HUDEP-2 (cell line): ENCODE data around the gene CXCL12.

Experiments used
- DNase-seq, 76 experiments: peaks; one replicate each; lab custom pipeline; 2025; ENCODE audit not compliant: unreplicated experiment in 76 of 76; lab: John Stamatoyannopoulos, UW

Gene CXCL12

DNA sequence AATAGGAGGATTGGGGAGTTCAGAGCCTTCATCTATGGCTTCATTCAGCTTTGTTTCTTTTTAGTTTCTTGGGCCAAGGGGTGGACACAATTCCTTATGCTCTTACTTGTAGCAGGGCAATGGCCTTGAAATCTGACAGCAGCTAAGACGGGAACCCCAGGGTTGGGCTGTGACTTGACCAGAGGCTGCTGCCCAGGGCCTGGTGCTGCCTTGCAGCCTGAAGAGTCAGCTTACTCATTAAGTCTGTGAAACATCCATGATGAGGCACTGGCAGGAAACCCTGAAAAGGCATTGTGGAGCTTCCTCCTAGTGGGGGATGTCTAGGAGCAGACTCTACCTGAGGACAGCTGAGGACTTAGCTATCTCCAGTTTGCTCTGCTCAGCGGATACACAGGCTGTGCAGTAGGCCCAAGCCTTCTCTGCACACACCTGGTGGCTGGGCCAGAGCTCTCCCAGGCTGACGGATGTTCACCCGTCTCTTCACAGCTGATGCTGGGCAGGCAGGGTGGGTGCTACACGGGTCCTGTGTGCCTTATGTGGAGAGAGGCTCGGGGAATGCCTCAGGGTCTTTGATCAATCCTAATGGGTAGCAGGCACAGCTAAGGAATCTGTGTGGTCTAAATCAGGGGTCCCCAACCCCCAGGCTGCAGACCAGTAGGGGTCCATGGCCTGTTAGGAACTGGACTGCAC lies 17.8 kb downstream of the CXCL12 start:
- DNase-seq, result no peak

- no peak for DNase-seq
Measured at GRCh38 chr10:44364566-44364965, 20.3 kb downstream of the CXCL12 start.

DNA sequence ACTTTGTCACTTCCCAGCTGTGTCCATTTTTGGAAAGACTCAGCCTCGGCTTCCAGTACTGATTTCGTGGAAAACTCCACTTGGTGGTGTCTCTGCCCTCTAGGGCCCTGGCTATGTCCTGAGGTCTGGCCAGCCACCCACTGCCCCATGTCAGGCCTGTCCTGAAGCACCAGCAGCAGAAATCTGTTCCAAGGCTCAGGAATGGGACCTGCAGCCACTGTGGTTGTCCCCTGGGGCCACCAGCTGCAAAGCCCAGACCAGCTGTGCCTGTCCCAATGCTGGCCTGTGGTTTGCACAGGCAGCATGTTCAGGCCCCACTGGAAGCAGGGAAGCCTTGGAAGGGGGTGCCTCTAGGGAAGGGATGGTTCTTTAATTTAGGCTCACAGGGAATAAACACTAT lies 21.2 kb downstream of the CXCL12 start:
- DNase-seq, result no peak

DNA sequence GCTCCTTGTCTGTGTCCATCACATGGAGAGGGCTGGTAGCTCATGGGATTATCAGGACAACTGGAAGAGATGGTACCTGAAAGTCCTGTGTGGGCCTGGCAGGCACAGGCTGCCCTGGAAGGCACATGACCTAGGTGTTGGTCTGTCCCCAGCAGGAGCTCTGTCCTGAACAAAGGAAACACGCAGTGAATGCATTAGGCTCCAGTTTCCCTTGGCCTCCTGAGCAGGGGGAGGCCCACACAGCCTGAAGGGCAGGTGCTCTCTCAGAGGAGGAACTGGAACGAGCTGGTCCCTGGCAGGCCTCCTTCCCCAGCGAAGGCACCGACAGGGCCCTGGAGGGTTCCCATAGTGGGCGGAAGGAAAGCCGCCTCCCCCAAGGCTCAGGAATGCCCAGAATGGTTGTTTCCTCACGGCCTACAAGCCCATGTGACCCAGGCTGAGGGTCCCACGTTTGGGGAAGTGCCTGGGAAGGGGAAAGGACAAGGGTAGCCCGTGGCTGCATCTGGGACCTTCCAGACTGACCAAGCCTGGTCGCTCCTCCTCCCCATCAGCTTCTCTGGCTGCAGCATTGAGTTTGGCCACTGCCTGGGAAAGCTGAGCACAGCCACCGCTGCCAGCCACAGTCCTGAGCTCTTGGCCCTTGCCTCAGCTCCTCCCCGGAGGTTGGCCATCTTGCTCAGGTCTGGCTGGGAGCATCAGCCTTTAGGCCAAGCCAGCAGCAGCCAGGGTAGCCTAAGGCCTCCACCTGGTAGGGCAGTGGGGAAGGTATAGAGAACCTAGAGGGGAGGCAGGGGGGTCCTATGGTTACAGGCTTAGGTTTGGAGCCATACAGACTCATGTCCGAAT lies 21.8 kb downstream of the CXCL12 start:
- no peak for DNase-seq

DNA sequence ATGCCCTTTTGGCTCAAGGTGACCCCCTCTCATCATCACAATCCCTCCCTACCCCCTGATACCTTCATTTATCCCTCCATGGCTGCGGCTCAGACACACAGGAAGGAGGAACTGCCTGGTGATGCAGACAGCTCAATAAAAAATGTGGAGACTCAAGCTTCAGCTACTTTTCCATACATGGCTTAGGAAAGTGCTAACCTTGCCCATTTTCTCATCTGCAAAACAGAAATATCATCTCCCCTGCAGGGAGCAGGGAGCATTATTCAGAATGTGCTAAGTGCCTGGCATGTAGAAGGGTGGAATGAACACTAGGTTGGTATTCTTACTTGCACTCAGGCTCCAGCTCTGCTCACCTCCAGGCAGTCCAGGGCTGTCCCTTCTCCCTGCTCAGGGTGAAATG lies 23.8 kb downstream of the CXCL12 start:
- DNase-seq, result no peak

DNA sequence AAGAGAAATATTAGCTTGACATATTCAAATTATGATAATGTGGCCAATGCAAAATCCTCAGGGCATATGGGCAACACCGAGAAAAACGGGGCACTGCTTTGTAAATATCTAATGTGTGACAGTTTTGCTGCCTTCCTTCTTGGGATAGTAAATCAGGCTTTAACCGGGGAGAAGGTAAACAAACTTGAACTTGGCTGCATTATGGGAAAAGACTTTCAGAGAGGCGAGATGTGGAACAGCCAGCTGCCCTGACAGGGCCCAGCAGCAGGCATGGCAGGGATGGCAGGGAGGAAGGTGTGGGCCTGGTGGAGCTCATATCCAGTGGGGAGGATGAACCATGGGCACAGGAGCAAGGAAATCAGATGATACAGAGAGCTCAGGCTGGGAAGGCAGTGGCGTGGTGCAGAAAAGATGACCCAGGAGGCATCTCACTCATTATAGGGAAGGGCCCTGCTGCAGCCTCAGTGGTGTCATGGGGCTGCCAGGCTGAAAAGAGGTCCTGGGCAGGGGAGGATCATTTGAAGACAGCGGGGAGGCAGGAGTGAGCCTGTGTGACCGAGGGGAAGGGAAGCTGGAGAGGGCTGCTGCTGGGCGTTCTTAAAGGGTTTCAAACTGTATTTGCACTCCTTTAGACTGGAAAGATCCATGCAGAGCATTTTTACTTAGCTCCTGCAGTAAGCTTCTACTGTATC lies 26.7 kb downstream of the CXCL12 start:
- DNase-seq, result no peak

DNA sequence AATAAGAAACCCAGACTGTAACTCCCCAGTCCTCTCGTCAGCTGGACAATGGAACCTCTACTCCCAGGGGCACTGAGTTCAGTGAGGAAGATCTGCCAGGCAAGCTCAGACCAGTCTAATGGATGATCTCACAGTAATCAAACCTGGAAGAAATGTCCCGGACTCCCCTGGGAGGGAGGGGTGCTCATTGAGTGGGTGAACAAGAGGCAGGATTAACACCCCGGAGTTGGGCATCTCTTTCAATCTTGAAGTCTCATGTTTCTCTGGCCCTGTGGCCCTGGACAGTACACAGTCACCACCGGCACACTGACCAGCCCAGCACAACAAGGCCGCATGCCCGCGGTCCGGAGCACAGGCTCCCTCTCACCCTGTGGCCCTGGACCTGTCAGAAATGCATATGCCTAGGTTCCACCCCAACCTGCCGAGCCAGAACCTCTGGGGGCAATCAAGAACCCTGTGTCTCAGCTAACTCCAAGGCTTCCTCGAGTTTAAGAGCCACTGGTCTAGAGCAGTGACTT lies 27.8 kb downstream of the CXCL12 start:
- DNase-seq, result no peak

DNA sequence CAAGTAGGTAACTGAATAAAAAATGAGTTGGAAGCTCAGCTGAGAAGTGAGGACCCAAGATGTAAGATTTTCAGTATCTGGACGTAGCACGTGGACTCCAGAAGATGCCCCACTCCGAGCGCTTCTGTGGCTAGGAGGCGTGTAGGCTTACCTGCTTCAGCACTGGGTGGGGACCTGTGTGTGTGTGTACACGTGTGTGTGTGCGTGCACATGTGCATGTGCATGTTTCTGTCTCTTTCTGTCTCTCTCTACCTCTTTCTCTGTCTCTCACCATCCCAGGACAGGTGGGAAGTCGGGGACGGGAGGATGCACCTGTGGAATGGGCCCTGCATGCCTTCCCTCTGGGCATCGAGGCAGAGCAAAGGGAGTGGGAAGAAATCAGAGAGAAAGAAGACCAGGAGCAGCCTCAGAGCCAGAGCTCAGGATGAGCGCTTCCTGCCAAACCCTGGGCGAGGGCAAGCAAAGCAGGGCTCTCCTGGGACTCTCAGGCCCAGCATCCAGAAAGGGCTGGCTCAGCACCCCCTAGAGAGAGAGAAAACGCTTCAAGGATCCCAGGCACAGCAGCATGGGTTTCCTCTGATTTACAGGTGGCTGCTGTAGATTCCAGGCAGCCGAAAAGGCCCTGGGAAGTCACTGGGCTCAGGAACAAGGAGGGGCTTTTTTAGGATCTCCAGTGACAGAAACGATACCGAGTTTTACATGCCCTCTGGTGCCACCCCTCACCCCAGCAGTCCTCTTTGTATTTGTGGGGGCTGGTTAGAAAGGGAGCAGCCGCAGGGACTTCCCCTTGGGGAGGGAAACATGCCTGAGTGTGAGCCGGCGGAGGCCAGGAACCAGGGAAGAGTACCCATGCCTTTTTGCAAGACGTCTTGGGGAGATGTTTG lies 28.5 kb downstream of the CXCL12 start:
- no peak for DNase-seq

- no peak for DNase-seq
Measured at GRCh38 chr10:44355630-44356029, 29.3 kb downstream of the CXCL12 start.

- DNase-seq, result no peak
Measured at GRCh38 chr10:44354771-44355170, 30.1 kb downstream of the CXCL12 start.

DNA sequence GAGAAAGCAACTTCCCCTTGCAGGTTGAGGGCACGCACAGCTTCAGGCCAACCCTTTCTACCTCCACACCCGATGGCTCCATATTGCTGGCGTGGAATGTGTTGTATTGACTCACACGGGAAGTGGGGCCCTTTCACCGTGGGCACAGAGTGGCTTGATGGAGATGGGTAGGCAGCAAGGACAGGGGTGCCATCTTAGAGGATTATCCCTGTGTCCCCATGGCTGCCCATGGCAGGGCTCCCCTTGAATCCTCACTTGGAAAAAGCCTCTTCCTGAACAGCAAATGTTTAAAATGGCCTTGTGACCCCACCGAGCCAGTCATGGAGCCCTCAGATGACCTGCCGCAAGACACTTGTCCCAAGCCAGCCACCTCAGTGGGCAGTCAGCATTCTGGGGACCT lies 31.2 kb downstream of the CXCL12 start:
- no peak for DNase-seq

GRCh38 chr10:44353128-44353390 lies 31.8 kb downstream of the CXCL12 start:
- no peak for DNase-seq

GRCh38 chr10:44352316-44353127 lies 32.4 kb downstream of the CXCL12 start:
- peak in 2 of 76 experiments; percentile 5 to 7 for DNase-seq

DNA sequence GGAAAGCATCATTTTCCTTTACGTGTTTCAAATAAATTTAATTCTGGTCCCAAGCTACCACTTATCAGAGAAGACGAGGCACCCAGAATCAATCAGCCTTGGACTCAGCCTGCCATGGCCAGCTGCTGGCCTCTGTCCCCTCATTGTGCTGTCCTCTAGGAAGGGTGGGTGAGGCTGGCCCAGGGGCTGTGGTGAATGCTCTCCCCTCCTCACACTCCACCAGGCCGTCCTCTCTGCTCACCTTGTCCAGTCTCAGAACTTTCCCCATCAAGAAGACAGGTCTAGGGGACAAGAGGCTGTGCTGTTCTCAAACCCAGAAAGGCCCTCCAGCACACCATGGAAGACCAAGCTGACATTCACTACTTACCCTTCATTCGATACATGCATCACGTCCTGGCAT lies 36.4 kb downstream of the CXCL12 start:
- no peak for DNase-seq

DNA sequence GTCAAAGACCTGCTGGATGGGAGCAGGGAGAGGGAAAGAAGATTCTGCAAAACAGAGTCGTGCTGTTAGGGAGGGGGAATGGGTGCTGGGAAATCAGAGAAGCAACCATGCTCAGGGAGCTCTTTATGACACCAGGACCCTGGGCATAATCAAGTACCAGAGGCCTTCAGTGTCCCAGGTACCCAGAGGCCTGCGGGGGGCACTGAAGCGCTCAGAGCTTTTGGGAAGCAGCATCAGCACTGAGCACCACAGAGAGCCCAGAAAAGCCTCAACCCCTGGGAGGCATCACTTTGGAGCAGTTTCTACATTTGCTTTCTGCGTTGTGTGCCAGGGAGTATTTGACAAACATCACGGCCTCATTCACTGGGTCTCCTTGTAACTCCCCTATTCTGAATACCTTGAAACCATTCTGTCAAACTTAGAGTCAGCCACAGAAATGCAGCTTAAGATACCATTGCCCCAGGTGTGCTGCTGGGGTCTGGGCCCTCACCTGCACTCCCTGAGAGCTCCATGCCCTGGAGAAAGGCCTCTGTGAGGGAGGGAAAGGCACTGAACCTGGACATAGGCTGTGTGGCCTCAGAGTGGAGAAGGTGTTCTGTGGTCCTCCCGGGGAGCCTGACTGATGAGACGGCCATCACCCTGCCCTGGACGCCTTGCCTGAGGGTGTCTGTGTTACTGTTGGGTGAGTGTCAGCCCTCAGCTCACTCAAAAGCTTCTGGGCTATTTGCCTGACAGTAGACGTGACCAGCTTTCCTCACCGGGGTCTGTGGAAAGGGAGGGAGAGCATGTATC lies 37.1 kb downstream of the CXCL12 start:
- no peak for DNase-seq

GRCh38 chr10:44344727-44345126 lies 40.2 kb downstream of the CXCL12 start:
- DNase-seq, result no peak

DNA sequence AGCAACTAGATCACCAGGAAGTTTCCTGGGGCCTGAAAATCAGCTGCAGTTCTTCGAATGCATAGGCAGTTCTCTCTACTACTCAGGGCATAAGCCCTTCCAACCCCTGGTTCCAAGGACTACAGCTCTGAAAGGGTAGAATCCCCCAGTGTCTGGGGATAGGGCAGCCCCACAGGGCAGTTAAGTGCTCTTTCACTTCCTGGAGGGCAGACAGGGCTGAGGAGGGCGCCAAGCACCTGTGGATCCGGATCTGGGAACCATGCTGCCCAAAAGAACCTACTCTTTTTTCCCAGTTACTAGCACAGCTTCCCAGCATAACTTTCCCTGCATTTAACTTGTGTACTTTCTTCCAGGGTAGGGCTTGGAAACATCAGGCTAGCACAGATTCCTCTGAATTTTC lies 41.1 kb downstream of the CXCL12 start:
- no peak for DNase-seq

DNA sequence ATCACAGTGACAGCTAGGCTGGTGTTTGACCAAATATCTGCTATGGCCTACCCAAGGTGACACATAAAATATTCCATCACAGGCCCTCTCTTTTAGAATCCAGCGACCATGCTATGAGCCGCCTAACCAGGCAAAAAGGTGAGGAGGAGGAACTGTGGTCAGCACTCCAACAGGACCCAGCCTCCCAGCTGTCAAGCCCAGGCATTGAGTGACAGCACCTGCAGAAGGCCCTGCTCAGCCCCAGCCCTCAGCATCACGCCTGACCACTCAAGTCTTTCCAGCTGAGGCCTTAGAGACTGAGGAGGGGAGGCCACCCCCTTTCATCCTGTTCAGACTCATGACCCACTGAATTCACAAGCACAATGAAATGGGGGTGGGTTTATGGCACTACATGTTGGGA lies 43.0 kb downstream of the CXCL12 start:
- no peak for DNase-seq

DNA sequence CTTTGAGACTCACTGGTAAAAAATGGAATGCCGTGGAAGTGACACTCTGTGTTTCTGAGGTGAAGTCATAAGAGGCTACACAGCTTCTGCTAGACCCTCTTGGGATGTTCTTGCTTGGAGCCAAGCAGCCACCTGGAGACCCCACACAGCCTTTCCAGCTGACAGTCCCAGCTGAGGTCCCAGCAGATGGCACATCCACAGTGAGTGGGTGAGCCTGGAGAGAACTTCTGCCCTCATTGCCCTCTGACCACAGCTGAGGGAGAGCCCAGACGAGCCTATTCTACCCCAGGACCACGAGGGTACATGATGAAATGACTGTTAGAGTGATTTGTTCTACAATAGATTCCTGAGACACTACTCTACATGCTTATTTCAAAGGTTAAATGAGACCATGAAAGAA lies 44.3 kb downstream of the CXCL12 start:
- no peak for DNase-seq
